Lung (tissue), 12 donors: Measurements from ENCODE around the gene FNIP2. TPM values are rescaled to one million over a fixed set of nuclear protein-coding genes. Genes with fewer than 3 reads are reported as not detected.

Experiments
- ATAC-seq: fragments of 200-7000 bp; cut with Tn5 transposase; one replicate; pipeline ENCODE4 v1.9.1; 2020; ENCODE audit warnings: moderate number of reproducible peaks; ENCODE audit not compliant: insufficient read depth, low FRiP score
- DNase-seq, 3 donors: peaks; one replicate each; pipeline ENCODE4 v3.0.0-alpha.2; 2013 to 2017
- H3K27ac ChIP-seq, 2 donors: one replicate each; pipeline ENCODE4 v1.5.1; 2013; ENCODE audit warnings: mild to moderate bottlenecking in 2 of 2, moderate library complexity in 2 of 2, control low read depth in 1 of 2, inconsistent platforms in 1 of 2, low read depth in 1 of 2, low read length in 1 of 2
- H3K27me3 ChIP-seq, 3 donors: one replicate each; pipeline ENCODE4 v1.5.1; 2013; ENCODE audit warnings: low read length in 2 of 3; ENCODE audit not compliant: control insufficient read depth in 3 of 3, insufficient read depth in 3 of 3
- H3K36me3 ChIP-seq, 4 donors: one replicate each; pipeline ENCODE4 v1.5.1; 2013; ENCODE audit warnings: low read length in 4 of 4, mild to moderate bottlenecking in 1 of 4, moderate library complexity in 1 of 4; ENCODE audit not compliant: control insufficient read depth in 4 of 4, insufficient read depth in 4 of 4
- H3K4me1 ChIP-seq, 5 donors: one replicate each; pipeline ENCODE4 v1.5.1; 2013; ENCODE audit warnings: low read length in 5 of 5, mild to moderate bottlenecking in 2 of 5, moderate library complexity in 1 of 5; ENCODE audit not compliant: control insufficient read depth in 5 of 5, insufficient read depth in 5 of 5
- H3K4me3 ChIP-seq: one replicate; pipeline ENCODE4 v1.5.1; 2013; ENCODE audit warnings: mild to moderate bottlenecking, control low read depth, moderate library complexity
- H3K9ac ChIP-seq, 2 donors: one replicate each; pipeline ENCODE4 v1.5.1; 2013; ENCODE audit warnings: low read length in 2 of 2, control low read depth in 1 of 2; ENCODE audit not compliant: insufficient read depth in 1 of 2
- H3K9me3 ChIP-seq, 4 donors: one replicate each; pipeline ENCODE4 v1.5.1; 2013; ENCODE audit warnings: low read length in 3 of 4, mild to moderate bottlenecking in 1 of 4, moderate library complexity in 1 of 4; ENCODE audit not compliant: control insufficient read depth in 4 of 4, insufficient read depth in 3 of 4
- WGBS, 2 donors: extraction: QIAGEN DNeasy Blood & Tissue Kit; methylation state at CpG; one replicate each; pipeline ENCODE4 v1.1.7; 2013; 5-methylcytosine and 5-hydroxymethylcytosine counted together
- polyA plus RNA-seq, 2 donors: library from polyadenylated mRNA; stranded (reverse); fragments of 200-250 nt; gene quantifications; one replicate each; pipeline ENCODE4 v1.2.1, GENCODE V29; 2013
- total RNA-seq, 2 donors: library from RNA; depleted of rRNA in 1 of 2; stranded (reverse); fragments of >200 nt in 1 of 2; gene quantifications; one replicate each; pipeline ENCODE4 v1.2.1, GENCODE V29; 2014 to 2021
- TF ChIP-seq, protein P1 (sequence below): IDR thresholded peaks from 2 replicates; pipeline ENCODE4 v1.5.1; 2012; ENCODE audit warnings: mild to moderate bottlenecking; ENCODE audit errors: control extremely low read depth, extremely low read depth
- donor health status: control.
- donor health status: control.
- donor health status: Bipolar disorder and iron deficiency.
- donor health status: healthy.
- donor health status: DM: yes; HTN: yes; CAD: no.

The FNIP2 gene
- total and polyA plus RNA-seq, 4 donors: 12.1 to 150 (median 44.6) TPM

GRCh38 chr4:158903079-158903456 is 134.2 kb downstream of the FNIP2 start:
- Histone ChIP-seq H3K4me1 (peaks cover 0 to 8% (median 0%) of the 10 kb centered on the region in 5 donors), H3K27me3 (no peaks in the 10 kb centered on the region), H3K4me3 (no peak overlapping the region), H3K27ac (no peak overlapping the region), H3K9ac (no peak overlapping the region), H3K36me3 (peaks cover 5 to 16% (median 6%) of the 10 kb centered on the region in 4 donors), H3K9me3 (no peaks in the 10 kb centered on the region)
- ATAC-seq (no peak), DNase-seq (no peak)
- WGBS, 2 donors: 96% methylated on average over 7 of the region's 7 CpGs
- TF ChIP-seq, protein P1, sequence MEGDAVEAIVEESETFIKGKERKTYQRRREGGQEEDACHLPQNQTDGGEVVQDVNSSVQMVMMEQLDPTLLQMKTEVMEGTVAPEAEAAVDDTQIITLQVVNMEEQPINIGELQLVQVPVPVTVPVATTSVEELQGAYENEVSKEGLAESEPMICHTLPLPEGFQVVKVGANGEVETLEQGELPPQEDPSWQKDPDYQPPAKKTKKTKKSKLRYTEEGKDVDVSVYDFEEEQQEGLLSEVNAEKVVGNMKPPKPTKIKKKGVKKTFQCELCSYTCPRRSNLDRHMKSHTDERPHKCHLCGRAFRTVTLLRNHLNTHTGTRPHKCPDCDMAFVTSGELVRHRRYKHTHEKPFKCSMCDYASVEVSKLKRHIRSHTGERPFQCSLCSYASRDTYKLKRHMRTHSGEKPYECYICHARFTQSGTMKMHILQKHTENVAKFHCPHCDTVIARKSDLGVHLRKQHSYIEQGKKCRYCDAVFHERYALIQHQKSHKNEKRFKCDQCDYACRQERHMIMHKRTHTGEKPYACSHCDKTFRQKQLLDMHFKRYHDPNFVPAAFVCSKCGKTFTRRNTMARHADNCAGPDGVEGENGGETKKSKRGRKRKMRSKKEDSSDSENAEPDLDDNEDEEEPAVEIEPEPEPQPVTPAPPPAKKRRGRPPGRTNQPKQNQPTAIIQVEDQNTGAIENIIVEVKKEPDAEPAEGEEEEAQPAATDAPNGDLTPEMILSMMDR: no peak

DNA sequence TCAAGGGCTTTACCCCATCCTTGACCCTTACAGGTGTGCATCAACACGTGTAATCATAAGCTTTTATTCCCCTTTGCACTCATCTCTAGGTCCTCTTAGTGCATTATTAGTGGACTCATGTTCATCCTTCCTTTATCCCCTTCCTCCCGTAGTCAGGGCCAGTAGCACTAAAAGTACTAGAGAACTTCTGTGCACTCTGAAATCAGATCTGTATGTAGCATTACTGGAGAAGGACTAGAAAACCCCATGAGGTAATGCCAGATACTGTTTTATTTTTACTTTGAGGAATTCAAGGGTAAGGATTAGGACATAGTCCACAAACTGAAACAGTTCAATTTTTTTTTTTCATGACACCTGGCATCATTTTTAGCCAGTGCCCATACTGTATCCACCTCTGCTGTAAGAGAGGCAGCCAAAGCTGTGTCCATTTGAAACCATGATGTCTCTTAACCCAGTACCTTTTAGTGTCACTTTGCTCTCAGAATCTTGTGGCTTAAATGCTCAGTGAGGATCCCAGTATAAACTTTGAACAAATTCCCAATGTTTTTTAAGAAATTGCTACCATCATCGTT is 134.7 kb downstream of the FNIP2 start:
- Histone ChIP-seq H3K9me3 (no peaks in the 10 kb centered on the region), H3K36me3 (peaks cover 5 to 16% (median 6%) of the 10 kb centered on the region in 4 donors), H3K27me3 (no peaks in the 10 kb centered on the region), H3K27ac (no peak overlapping the region), H3K9ac (no peak overlapping the region), H3K4me3 (no peak overlapping the region), H3K4me1 (peaks cover 0 to 8% (median 0%) of the 10 kb centered on the region in 5 donors)
- TF ChIP-seq, protein P1: no peak
- ATAC-seq (no peak), DNase-seq (no peak)
- 93 to 94% methylated on average over 3 of the region's 3 CpGs for WGBS, 2 donors

GRCh38 chr4:158904815-158905214 is 136.0 kb downstream of the FNIP2 start:
- H3K9me3 ChIP-seq: no peaks in the 10 kb centered on the region
- ATAC-seq: no peak
- H3K4me1 ChIP-seq: peaks cover 0 to 6% (median 0%) of the 10 kb centered on the region in 5 donors
- no peak overlapping the region for H3K4me3 ChIP-seq
- H3K9ac ChIP-seq: no peak overlapping the region
- TF ChIP-seq, protein P1: no peak
- 90 to 100% methylated on average over 1 of the region's 1 CpG for WGBS, 2 donors
- H3K27me3 ChIP-seq: no peaks in the 10 kb centered on the region
- DNase-seq: no peak
- H3K27ac ChIP-seq: no peak overlapping the region
- peaks cover 5 to 21% (median 6%) of the 10 kb centered on the region in 4 donors for H3K36me3 ChIP-seq

DNA sequence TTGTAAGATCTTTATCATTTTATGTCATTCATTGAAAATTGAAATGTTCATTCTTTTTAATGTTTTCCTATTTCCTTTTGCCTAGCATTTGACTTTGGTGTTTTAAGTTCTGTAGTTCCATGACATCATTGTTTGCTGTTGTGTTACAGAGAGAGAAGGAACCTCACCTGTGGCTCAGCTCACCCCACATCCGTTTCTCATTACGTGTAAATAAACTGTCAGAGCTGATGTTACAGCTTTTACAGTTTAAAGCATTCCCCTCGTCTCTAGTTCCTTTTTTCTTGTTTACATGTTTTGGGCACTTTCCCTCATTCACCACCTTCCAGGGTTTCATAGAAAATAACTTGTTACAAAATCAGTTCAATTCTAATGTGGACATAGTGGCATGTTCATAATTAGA is 137.2 kb downstream of the FNIP2 start:
- TF ChIP-seq, protein P1: no peak
- ATAC-seq (no peak), DNase-seq (no peak)
- no peak overlapping the region for H3K9ac ChIP-seq
- H3K36me3 ChIP-seq: peaks cover 5 to 21% (median 7%) of the 10 kb centered on the region in 4 donors
- no peak overlapping the region for H3K27ac ChIP-seq
- H3K4me3 ChIP-seq: no peak overlapping the region
- 43 to 66% methylated on average over 3 of the region's 3 CpGs for WGBS, 2 donors
- no peaks in the 10 kb centered on the region for H3K27me3 ChIP-seq
- peaks cover 0 to 6% (median 0%) of the 10 kb centered on the region in 5 donors for H3K4me1 ChIP-seq
- H3K9me3 ChIP-seq: no peaks in the 10 kb centered on the region
